Measurements from ENCODE around the gene PCP4L1.

The PCP4L1 gene

GRCh38 chr1:161267321-161267720 lies 8.8 kb downstream of the PCP4L1 start:
- DNase-seq (ENCODE audit: low spot score) = no peak

DNA sequence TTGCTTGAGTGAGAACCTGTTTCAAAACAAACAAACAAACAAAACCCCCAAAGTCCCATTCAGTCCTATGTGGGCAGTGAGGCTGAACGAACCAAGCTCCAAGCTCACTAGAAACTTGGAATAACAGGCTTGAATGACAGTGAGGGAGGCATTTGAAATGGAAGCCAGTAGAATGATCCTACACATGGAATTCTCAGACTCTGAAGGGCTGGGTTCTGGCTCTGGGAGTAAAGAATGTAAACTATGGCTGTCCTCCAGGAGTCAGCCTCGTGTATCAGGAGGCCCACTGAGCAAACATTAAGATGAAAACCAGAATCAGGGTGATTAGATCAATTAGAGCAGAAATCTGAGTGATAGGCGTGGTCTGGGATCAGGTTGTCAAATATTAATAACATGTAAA lies 14.9 kb downstream of the PCP4L1 start:
- DNase-seq (ENCODE audit: low spot score) = no peak

DNA sequence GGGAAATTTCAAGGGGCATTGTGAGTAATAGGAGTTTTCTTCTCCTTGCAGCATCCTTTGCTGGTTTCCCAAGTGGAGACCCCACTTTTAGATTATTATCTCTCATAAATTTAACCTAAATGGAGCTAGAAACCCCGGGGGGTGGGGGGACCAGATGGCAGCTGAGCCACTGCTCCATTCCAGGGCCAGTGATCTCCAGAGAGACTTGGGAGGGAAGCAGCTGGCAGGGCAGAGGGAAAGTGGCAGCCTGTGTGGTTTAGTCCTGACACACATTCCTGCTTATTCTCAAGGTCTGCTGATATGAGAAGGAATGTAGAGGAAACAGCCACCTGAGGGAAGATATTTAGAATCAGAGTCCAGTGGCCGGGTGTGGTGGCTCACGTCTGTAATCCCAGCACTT lies 16.3 kb downstream of the PCP4L1 start:
- peak; percentile 76 for DNase-seq (ENCODE audit: low spot score)

DNA sequence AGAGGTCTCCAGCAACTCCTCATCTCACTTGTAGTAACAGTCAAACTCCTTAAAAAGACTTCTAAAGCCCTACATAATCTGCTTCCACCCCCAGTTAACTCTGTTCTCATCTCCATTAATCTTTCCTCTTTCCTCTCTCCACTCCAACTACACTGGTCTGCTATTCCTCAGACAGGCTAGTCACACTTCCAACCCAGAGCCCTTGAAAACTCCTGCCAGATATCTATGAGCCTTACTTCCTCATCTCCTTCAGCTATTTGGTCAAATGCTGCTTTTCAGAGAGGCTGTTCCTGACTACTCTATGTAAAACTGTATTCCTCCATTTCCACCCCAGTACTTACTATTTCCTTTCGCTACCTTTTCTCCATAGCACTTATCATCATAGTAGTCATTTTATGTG lies 24.4 kb downstream of the PCP4L1 start:
- DNase-seq (ENCODE audit: low spot score) = no peak

- DNase-seq (ENCODE audit: low spot score) = no peak
Measured at GRCh38 chr1:161285113-161285512, 26.6 kb downstream of the PCP4L1 start.

- no peak for DNase-seq (ENCODE audit: low spot score)
Measured at GRCh38 chr1:161285521-161285920, 27.0 kb downstream of the PCP4L1 start.

- DNase-seq (ENCODE audit: low spot score) = no peak
Measured at GRCh38 chr1:161287482-161288054, 29.0 kb downstream of the PCP4L1 start.

DNA sequence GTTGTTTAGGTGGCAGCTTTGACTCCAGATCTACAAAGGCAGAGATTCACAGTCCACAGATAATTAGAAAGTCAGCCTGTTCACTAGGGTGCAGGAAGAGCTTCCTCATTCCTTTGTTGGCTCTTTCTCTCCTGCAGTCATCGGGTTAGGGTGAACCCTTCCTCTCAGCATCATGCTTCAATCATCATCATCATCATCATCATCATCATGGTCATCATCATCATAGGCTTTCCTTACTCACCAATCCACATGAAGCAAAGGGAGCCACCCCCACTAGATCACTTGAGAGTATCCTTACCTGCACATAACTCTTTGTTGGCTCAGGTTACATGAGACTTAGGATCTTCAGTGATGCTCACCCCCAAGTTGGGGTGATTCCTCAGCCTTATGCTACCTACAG lies 32.2 kb downstream of the PCP4L1 start:
- DNase-seq (ENCODE audit: low spot score) = no peak

GRCh38 chr1:161297415-161297814 lies 38.9 kb downstream of the PCP4L1 start:
- no peak for DNase-seq (ENCODE audit: low spot score)

DNA sequence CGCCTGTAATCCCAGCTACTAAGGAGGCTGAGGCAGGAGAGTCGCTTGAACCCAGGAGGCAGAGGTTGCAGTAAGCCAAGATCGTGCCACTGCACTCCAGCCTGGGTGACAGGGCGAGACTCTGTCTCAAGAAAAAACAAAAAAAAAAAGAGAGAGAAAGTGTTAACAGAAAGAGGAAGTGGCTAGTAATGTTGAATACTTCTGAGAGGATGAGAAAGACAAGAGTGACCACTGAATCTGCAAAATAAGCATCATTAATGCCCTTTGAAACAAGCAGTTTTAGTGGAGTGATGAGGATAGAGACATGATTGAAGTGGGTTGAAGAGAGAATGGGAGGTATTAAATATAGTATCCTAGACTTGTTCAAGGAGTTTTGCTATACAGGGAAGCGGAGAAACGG lies 39.6 kb downstream of the PCP4L1 start:
- no peak for DNase-seq (ENCODE audit: low spot score)

- DNase-seq (ENCODE audit: low spot score) = no peak
Measured at GRCh38 chr1:161299347-161299746, 40.8 kb downstream of the PCP4L1 start.

DNA sequence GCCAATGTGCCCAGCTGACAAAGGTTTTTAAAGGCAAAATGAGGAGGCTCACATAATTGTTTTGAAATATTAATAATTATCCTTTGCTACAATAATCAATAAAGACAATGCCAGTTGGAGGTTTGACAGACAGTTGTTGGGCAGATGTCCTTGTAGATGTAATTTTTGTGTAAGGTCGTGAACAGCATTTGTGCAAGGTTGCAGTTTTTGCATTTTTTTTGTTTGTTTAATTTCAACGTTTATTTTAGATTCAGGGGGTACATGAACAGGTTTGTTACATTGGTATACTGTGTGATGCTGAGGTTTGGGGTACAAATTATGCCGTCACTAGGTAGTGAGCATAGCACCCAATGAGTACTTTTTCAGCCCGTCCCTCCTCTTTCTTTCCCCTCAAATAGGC lies 41.9 kb downstream of the PCP4L1 start:
- no peak for DNase-seq (ENCODE audit: low spot score)

DNA sequence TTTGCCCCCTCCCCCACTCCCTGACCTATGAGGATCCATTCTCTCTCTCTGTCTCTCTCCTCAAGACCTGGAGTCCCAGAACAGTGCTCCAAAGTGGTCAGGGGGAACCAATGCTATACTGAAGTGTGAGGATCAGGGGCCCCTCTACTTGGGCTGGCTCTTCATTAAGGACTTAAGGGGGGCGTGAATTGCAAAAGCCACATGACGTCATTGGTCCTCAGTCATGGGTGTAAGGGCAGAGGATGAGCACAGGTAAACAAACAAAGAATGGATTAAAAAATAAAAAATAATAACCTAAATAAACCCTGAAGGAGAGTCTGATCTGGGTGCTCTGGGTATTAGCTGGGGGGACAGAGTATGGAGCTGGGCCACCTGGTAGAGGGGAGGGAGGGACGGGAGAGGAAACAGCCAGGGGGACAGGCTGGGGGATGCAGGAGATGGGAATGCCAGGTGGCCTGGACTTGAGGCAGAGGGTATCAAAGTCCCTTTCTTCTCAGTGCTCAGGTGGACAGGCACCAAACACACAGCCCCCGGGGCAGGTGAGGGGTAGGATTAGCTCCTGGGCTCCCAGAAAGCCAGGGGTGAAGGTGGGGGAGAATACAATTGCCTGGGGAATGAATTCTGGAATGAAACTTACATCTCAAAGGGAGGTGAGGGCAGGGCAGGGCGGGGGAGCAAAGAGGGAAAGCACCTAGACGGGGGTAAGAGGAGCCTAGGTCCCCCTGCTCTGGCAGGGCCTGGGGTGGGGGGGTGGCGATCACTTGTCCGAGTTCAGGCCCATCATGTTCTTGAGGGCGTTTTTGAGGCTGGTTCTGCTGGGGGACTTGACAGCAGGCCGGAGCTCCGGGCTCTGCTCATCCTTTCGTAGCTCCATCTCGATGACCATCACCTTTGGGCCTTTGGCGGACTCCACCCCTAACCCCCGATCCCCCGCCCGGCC lies 46.7 kb downstream of the PCP4L1 start:
- DNase-seq (ENCODE audit: low spot score) = peak; percentile 34

DNA sequence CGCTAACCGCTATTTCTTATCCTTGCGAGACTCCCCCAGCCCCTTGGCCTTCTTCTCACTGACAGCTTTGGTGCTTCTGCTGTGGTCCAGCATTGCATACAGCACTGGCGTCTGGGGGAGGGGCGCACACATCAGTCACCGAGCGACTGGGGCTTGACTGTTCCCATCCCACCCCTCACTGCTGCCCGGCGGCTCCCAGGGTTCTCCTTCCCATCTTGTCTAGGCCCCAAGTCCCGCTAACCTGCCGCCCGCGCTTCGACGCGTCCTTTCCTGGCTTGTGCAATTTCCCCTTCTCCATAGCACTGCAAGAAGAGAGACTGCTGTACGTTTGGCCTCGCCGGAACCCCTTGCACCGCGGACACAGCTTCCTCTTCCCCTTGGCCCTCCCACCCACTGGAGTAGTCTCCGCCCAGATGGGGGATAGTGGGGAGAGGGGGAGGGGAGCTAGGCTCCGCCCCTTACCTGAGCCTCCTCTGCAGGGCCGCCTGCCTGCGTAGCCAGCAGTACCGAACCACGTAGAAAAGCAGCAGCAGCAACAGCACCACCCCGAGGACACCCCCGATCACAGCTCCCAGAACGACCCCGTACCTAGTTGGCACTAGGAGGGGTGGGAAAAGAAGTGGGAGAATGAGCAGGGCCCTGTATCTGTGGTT lies 47.4 kb downstream of the PCP4L1 start:
- peak; percentile 37 for DNase-seq (ENCODE audit: low spot score)

DNA sequence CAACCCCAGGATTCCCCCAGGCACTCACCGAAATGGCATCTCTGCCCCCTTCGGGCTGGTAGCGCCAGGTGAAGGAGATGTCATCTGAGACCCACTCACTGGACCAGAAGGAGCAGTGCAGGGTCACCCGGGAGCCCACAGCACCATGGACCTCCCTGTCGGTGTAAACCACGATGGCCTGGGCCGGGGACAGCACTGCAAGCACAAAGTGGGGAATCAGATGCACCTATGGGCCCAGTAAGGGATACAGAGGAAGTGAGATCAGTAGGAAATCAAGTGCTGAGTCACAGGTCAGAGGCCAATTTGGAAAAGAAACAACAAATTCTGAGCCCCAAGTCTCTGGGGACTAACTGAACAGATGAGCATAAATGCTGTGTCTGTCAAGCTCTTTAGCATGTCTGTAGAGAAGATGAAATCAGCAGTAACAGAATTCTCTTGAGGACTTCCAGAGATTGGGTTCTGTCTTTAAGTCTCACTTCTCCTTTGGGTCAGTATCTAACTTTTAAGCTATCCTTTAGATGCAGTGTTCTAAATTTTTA lies 48.8 kb downstream of the PCP4L1 start:
- peak; percentile 62 for DNase-seq (ENCODE audit: low spot score)

- no peak for DNase-seq (ENCODE audit: low spot score)
Measured at GRCh38 chr1:161307892-161308638, 49.5 kb downstream of the PCP4L1 start.

- no peak for DNase-seq (ENCODE audit: low spot score)
Measured at GRCh38 chr1:161309868-161310267, 51.3 kb downstream of the PCP4L1 start, which contains the start of gene MPZ. Gene MPZ (minus strand): TSS chr1:161309968. CDS start chr1:161309905, 63 bp downstream.

GRCh38 chr1:161311595-161312181 lies 53.1 kb downstream of the PCP4L1 start:
- no peak for DNase-seq (ENCODE audit: low spot score)

- DNase-seq (ENCODE audit: low spot score) = peak; percentile 28
Measured at GRCh38 chr1:161313554-161314200, 55.1 kb downstream of the PCP4L1 start.

DNA sequence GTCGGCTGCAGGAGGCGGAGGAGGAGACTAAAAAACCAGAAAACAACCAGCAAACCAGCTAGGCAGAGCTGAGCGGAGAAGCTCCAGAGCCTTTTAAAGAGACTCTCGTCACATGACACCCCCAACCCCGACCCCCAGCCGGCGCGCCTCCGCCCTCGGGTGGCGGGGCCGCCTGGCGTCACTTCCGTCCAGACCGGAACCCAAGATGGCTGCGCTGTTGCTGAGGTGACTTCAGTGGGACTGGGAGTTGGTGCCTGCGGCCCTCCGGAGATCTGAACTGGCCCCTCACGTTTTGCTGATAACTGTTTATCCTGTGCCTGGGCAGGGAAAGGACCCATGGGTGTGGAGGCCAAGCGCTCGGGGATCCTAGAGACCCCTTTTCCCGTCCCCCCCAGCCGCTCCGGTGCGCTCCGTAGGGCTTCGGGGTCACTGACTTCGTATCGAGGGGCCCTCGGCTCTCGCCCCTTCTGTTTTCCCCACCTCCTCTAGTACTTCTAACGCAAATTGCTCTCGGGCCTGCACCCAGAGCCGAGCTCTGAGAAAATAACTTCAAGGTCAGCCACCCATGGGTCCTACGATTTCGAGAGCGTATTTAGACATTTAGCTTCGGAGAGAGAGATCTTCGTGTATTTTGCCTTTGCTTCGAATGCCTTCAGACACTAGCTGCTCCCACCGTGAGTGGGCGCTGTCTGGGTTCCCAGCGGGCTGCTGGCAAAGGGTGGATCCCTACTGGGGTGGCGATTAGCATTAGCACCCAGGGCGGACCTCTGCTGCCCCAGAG lies 55.8 kb downstream of the PCP4L1 start, which contains the start of gene SDHC:
Gene SDHC, plus strand, starts transcription at position 181 of the 781 bp plus-strand sequence. Its CDS starts 25 bp downstream, at position 206.
- DNase-seq (ENCODE audit: low spot score) = peak; percentile 98

All from D341Med (cell line).